Endometrial microvascular endothelial cells (primary cell): Measurements from ENCODE around the gene SGCD. TPM values are rescaled to one million over a fixed set of nuclear protein-coding genes. Genes with fewer than 3 reads are reported as not detected.
"Not testable (repeated sequence)": the region's sequence is repeated elsewhere in the genome, so short reads cannot be mapped to it uniquely, and the experiment has no call there.

ENCODE experiments used
- in situ Hi-C: cut with HindIII; loops from 2 replicates; pipeline ENCODE4 v1.10.0; 2017; ENCODE audit warnings: low sequenced_read_pairs, low pct_unique_long_range_greater_than_20kb; ENCODE audit errors: inconsistent ontology term
- total RNA-seq: library from RNA; depleted of rRNA; stranded (reverse); fragments of >200 nt; gene quantifications from one replicate; pipeline ENCODE4 v1.2.3, GENCODE V29; 2015; ENCODE audit errors: inconsistent ontology term

The SGCD gene
- total RNA-seq, 1 donor from 2014 or later, result not detected

GRCh38 chr5:156589946-156590216, 262.9 kb downstream of the SGCD start:
- in situ Hi-C loops, result no loop called here

- in situ Hi-C loops, result no loop called here
Observed at GRCh38 chr5:156590978-156591377, 264.0 kb downstream of the SGCD start.

GRCh38 chr5:156591631-156592030, 264.7 kb downstream of the SGCD start:
- in situ Hi-C loops, result no loop called here

- in situ Hi-C loops, result no loop called here
Observed at GRCh38 chr5:156593546-156593945, 266.6 kb downstream of the SGCD start.

GRCh38 chr5:156594406-156594805, 267.4 kb downstream of the SGCD start:
- in situ Hi-C loops, result no loop called here

DNA sequence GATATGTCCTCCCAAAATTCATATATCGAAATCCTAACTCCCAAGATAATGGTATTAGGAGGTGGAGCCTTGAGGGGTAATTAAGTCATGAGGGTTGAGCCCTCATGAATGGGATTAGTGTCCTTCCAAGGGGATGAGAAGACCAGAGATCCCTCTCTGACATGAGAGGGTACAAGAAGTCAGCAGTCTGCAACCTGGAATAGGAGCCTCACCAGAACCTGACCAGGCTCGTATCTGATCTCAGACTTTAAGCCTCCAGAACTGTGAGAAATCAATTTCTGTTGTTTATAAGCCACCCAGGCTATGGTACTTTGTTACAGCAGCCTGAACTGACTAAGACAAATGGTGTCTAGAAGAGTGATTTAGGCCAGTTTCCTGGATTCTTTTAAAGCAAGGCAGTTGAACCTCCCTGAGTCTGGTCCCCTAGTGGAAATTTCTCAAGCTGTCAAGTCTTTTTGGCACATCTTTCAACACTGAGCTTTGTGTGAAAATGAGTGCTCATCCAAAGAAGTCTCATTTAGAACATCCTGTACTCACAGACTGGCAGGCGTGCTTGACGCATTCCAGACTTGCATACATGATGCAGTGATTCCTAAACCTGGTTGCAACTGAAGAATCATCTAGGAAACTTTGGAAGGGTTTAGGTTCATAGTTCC, 268.3 kb downstream of the SGCD start:
- in situ Hi-C loops, result no loop called here

GRCh38 chr5:156597276-156597675, 270.3 kb downstream of the SGCD start:
- in situ Hi-C loops, result no loop called here

GRCh38 chr5:156598964-156599363, 272.0 kb downstream of the SGCD start:
- in situ Hi-C loops, result no loop called here

GRCh38 chr5:156610582-156610981, 283.6 kb downstream of the SGCD start:
- in situ Hi-C loops, result not testable (repeated sequence)

DNA sequence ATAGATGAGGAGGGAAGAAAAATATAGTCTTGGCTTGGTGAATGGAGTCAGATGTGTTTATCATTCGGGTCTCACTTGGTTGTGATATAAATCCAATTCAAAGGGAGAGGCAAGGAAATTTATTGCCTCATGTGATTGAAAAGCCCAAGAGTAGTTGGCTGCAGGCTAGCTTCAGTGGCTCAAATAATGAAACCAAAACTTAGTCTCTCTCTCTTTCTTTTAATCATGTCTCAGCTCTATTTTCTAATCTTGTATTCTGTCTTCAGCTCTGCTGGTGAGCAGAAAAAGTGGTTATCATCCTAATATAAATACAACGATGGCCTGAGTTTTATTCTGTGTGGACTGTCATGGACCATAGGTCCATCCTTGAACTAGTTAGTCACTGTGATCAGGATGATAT, 288.9 kb downstream of the SGCD start:
- in situ Hi-C loops, result no loop called here

DNA sequence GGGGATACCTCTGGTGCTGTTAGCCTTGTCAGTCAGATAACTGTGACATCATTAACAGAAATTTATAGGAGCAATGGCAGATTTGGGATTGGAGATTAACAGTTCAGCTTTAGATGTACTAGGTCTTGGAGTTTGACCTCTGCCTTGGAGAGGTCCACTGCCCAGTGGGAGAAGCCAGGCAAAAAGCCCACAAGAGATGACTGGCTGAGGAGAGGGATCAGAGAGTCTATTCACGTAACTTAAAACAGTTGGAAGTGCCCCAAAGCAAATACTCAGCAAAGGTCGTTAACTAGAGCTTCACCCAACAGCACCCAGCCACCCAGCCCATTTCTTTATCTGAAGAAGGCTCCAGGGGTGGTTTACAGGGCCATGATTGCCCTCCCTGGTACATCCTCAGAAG, 290.5 kb downstream of the SGCD start:
- in situ Hi-C loops, result no loop called here

- in situ Hi-C loops, result no loop called here
Observed at GRCh38 chr5:156618601-156619000, 291.6 kb downstream of the SGCD start.

DNA sequence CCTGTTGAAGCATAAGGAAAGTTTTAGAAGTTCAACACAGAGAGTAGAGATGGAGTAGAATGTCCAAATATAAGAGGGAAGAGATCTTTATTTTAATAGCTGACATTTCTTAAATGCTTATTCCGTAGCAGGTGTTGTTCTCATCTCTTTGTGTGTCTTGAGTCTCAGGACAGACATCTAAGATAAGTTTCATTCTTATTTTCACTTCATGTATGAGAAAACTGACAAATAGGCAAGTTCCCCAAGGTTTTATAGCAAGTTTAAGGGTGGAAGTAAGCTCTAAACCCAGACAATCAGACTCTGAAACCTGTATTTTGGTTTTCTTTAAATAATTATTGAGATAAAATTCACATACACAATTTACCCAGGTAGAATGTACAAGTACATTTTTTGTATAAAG, 294.8 kb downstream of the SGCD start:
- in situ Hi-C loops, result no loop called here

- in situ Hi-C loops, result no loop called here
Observed at GRCh38 chr5:156623381-156624040, 296.5 kb downstream of the SGCD start.

GRCh38 chr5:156624686-156625085, 297.7 kb downstream of the SGCD start:
- in situ Hi-C loops, result no loop called here

- in situ Hi-C loops, result no loop called here
Observed at GRCh38 chr5:156628421-156628820, 301.5 kb downstream of the SGCD start.

GRCh38 chr5:156631005-156631404, 304.0 kb downstream of the SGCD start:
- in situ Hi-C loops, result no loop called here

- in situ Hi-C loops, result no loop called here
Observed at GRCh38 chr5:156634301-156634700, 307.3 kb downstream of the SGCD start.

DNA sequence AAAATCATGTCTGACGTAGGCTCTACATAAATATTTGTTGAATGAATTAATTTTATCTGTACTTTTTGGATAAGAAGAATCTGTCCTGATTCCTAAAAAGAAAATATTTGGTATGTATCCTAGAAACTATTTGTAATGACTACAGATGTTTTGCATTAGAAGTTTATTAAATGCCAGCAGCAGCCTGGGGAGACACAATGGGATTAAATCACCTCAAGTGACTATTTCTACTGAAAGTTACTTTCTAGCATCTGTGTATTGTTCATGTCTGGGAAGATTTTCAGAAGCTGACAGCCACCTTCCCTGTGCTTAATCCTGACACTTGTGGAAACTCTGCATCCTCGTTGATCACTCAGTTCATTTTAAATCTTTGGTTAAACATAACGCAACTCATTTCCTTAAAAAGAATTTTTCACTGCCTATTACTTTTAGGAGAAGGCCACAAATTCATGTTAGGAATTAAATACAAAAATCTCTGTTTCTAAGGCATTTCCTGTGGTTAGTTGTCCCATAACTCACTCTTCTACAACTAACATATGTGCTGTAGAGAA, 313.8 kb downstream of the SGCD start:
- in situ Hi-C loops, result no loop called here

GRCh38 chr5:156641686-156642085, 314.7 kb downstream of the SGCD start:
- in situ Hi-C loops, result no loop called here

- in situ Hi-C loops, result no loop called here
Observed at GRCh38 chr5:156647034-156647451, 320.1 kb downstream of the SGCD start.
